Neural cell (in vitro differentiated cells): ENCODE measurements around the gene KCNIP4. TPM values are rescaled to one million over a fixed set of nuclear protein-coding genes. Genes with fewer than 3 reads are reported as not detected.

Source experiments
- H2AFZ ChIP-seq: fragments of 200-600, 300-800 bp; sonication (generic), shearing (Covaris generic); 2 replicates; pipeline ENCODE4 v1.6.0; 2014; ENCODE audit warnings: low read depth, mild to moderate bottlenecking, antibody characterized with exemption, low read length, moderate library complexity
- H3F3A ChIP-seq: fragments of 200-600 bp; shearing (Covaris generic); 2 replicates; pipeline ENCODE4 v1.6.1; 2016; ENCODE audit warnings: mild to moderate bottlenecking, moderate library complexity, mixed read lengths, antibody characterized with exemption, low read length; ENCODE audit not compliant: insufficient read depth, poor library complexity, severe bottlenecking
- H3K27ac ChIP-seq: fragments of 200-600, 300-800 bp; sonication (generic), shearing (Covaris generic); 2 replicates; pipeline ENCODE4 v1.5.1; 2014; ENCODE audit warnings: mild to moderate bottlenecking, low read length, moderate library complexity
- H3K27me3 ChIP-seq: fragments of 300-800, 200-600 bp; sonication (generic), shearing (Covaris generic); 2 replicates; pipeline ENCODE4 v1.6.0; 2014; ENCODE audit warnings: mild to moderate bottlenecking, low read depth, low read length, moderate library complexity; ENCODE audit not compliant: insufficient read depth
- H3K36me3 ChIP-seq: fragments of 300-800, 200-600 bp; sonication (generic), shearing (Covaris generic); 2 replicates; pipeline ENCODE4 v1.5.1; 2014; ENCODE audit warnings: mild to moderate bottlenecking, antibody characterized with exemption, low read length, moderate library complexity; ENCODE audit not compliant: insufficient read depth
- H3K4me2 ChIP-seq: fragments of 300-800, 200-600 bp; sonication (generic), shearing (Covaris generic); 2 replicates; pipeline ENCODE4 v1.6.0; 2014; ENCODE audit warnings: mild to moderate bottlenecking, low read length
- H3K4me3 ChIP-seq: fragments of 300-800, 200-600 bp; sonication (generic), shearing (Covaris generic); 2 replicates; pipeline ENCODE4 v1.5.1; 2014; ENCODE audit warnings: mild to moderate bottlenecking, low read length, moderate library complexity
- H3K79me2 ChIP-seq: fragments of 200-600 bp; shearing (Covaris generic); replicated peaks from 2 replicates; pipeline ENCODE4 v1.6.0; 2014; ENCODE audit warnings: mild to moderate bottlenecking, low read length, moderate library complexity; ENCODE audit not compliant: insufficient read depth
- H3K9ac ChIP-seq: fragments of 300-800, 200-600 bp; sonication (generic), shearing (Covaris generic); 2 replicates; pipeline ENCODE4 v1.6.1; 2016; ENCODE audit warnings: mild to moderate bottlenecking, low read length, mixed read lengths
- H3K9me2 ChIP-seq: fragments of 200-600 bp; shearing (Covaris generic); 2 replicates; pipeline ENCODE4 v1.6.1; 2016; ENCODE audit warnings: mild to moderate bottlenecking, low read length, mixed read lengths; ENCODE audit not compliant: insufficient read depth
- H3K9me3 ChIP-seq: fragments of 200-600, 300-800 bp; sonication (generic), shearing (Covaris generic); 2 replicates; pipeline ENCODE4 v1.6.1; 2016; ENCODE audit warnings: mild to moderate bottlenecking, mixed run types, low read length, moderate library complexity, mixed read lengths
- H4K20me1 ChIP-seq: fragments of 200-600 bp; shearing (Covaris generic); 2 replicates; pipeline ENCODE4 v1.6.1; 2016; ENCODE audit warnings: mild to moderate bottlenecking, mixed run types; ENCODE audit not compliant: insufficient read depth
- CTCF ChIP-seq: fragments of 450-650 bp; IDR thresholded peaks from 2 replicates; pipeline ENCODE4 v1.5.1; 2014; ENCODE audit warnings: antibody characterized with exemption, mild to moderate bottlenecking, moderate library complexity; ENCODE audit not compliant: poor library complexity, severe bottlenecking
- EP300 ChIP-seq: fragments of 450-650 bp; conservative IDR thresholded peaks from 2 replicates; pipeline ENCODE4 v1.6.1; 2014; ENCODE audit warnings: antibody characterized with exemption, mild to moderate bottlenecking, moderate library complexity; ENCODE audit not compliant: poor library complexity, severe bottlenecking
- EZH2 ChIP-seq: fragments of 200-600, 300-800 bp; shearing (Covaris generic), sonication (generic); IDR thresholded peaks from 2 replicates; pipeline ENCODE4 v1.6.1; 2014; ENCODE audit warnings: antibody characterized with exemption, low read length, borderline replicate concordance, mild to moderate bottlenecking; ENCODE audit not compliant: insufficient read depth, poor library complexity, severe bottlenecking
- MXI1 ChIP-seq: fragments of 450-650 bp; conservative IDR thresholded peaks from 2 replicates; pipeline ENCODE4 v1.6.1; 2014; ENCODE audit warnings: antibody characterized with exemption, mild to moderate bottlenecking; ENCODE audit not compliant: poor library complexity, severe bottlenecking
- POLR2AphosphoS5 ChIP-seq: IDR thresholded peaks from 2 replicates; pipeline ENCODE4 v1.6.1; 2012
- RAD21 ChIP-seq: fragments of 450-650 bp; conservative IDR thresholded peaks from 2 replicates; pipeline ENCODE4 v1.6.1; 2014; ENCODE audit warnings: antibody characterized with exemption, mild to moderate bottlenecking, moderate library complexity
- SMC3 ChIP-seq: fragments of 450-650 bp; conservative IDR thresholded peaks from 2 replicates; pipeline ENCODE4 v1.6.1; 2014; ENCODE audit warnings: antibody characterized with exemption, mild to moderate bottlenecking, moderate library complexity; ENCODE audit not compliant: poor library complexity
- TAF1 ChIP-seq: IDR thresholded peaks from 2 replicates; pipeline ENCODE4 v1.6.1; 2012; ENCODE audit warnings: low read depth
- polyA plus RNA-seq: library from polyadenylated mRNA; depleted of rRNA; stranded (reverse); fragments of >200 nt; gene quantifications from 2 replicates; pipeline ENCODE4 v1.2.3, GENCODE V29; 2014
- TF ChIP-seq, protein P1 (sequence below): IDR thresholded peaks from 2 replicates; pipeline ENCODE4 v1.6.1; 2012; ENCODE audit warnings: borderline replicate concordance

KCNIP4 gene
- polyA plus RNA-seq, 1 donor from 2014 or later, result 22.8 TPM

DNA sequence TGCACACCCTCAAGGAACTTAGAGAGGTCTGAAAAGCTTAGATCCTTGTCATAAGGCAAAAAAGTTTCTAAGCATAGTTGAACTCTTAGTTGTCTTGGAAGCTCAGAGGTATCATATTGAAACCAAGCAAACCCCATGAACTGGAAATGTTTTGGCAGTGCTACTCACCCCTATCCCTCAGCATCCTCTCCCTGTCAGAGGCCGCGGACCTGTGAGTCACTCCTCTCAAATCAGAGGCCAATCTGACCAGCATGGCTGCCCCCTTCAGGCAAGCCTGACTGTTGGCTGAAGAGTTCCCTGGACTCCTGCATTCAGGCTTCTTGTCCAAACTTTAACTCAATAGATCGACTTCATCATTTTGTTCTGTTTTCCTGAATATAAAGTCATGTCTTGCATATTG lies 69.4 kb downstream of the KCNIP4 start:
- no peak overlapping the region for H2AFZ ChIP-seq
- no peak overlapping the region for H3K27ac ChIP-seq
- no peaks in the 10 kb centered on the region for H4K20me1 ChIP-seq
- H3K4me3 ChIP-seq, result no peak overlapping the region
- H3K27me3 ChIP-seq, result no peaks in the 10 kb centered on the region
- H3K9me2 ChIP-seq, result no peaks in the 10 kb centered on the region
- H3K36me3 ChIP-seq, result no peaks in the 10 kb centered on the region
- no peaks in the 10 kb centered on the region for H3K9me3 ChIP-seq
- H3K4me2 ChIP-seq, result no peak overlapping the region
- TF ChIP-seq EZH2 (no peak), CTCF (no peak), RAD21 (no peak), EP300 (no peak), POLR2AphosphoS5 (no peak), SMC3 (no peak), TAF1 (no peak), MXI1 (no peak)
- TF ChIP-seq, protein P1, sequence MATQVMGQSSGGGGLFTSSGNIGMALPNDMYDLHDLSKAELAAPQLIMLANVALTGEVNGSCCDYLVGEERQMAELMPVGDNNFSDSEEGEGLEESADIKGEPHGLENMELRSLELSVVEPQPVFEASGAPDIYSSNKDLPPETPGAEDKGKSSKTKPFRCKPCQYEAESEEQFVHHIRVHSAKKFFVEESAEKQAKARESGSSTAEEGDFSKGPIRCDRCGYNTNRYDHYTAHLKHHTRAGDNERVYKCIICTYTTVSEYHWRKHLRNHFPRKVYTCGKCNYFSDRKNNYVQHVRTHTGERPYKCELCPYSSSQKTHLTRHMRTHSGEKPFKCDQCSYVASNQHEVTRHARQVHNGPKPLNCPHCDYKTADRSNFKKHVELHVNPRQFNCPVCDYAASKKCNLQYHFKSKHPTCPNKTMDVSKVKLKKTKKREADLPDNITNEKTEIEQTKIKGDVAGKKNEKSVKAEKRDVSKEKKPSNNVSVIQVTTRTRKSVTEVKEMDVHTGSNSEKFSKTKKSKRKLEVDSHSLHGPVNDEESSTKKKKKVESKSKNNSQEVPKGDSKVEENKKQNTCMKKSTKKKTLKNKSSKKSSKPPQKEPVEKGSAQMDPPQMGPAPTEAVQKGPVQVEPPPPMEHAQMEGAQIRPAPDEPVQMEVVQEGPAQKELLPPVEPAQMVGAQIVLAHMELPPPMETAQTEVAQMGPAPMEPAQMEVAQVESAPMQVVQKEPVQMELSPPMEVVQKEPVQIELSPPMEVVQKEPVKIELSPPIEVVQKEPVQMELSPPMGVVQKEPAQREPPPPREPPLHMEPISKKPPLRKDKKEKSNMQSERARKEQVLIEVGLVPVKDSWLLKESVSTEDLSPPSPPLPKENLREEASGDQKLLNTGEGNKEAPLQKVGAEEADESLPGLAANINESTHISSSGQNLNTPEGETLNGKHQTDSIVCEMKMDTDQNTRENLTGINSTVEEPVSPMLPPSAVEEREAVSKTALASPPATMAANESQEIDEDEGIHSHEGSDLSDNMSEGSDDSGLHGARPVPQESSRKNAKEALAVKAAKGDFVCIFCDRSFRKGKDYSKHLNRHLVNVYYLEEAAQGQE, result no peak
- H3K79me2 ChIP-seq, result no peaks in the 10 kb centered on the region
- H3K9ac ChIP-seq, result no peak overlapping the region
- H3F3A ChIP-seq, result no peaks in the 10 kb centered on the region

- H3K4me2 ChIP-seq, result no peak overlapping the region
- H3K36me3 ChIP-seq, result no peaks in the 10 kb centered on the region
- no peaks in the 10 kb centered on the region for H3K9me3 ChIP-seq
- H4K20me1 ChIP-seq, result no peaks in the 10 kb centered on the region
- no peak overlapping the region for H3K27ac ChIP-seq
- no peak overlapping the region for H2AFZ ChIP-seq
- H3K9ac ChIP-seq, result no peak overlapping the region
- no peaks in the 10 kb centered on the region for H3K27me3 ChIP-seq
- no peak overlapping the region for H3K4me3 ChIP-seq
- no peaks in the 10 kb centered on the region for H3F3A ChIP-seq
- TF ChIP-seq EP300 (no peak), SMC3 (no peak), CTCF (no peak), MXI1 (no peak)
- TF ChIP-seq, protein P1, result no peak
- H3K79me2 ChIP-seq, result no peaks in the 10 kb centered on the region
- no peaks in the 10 kb centered on the region for H3K9me2 ChIP-seq
Observed at GRCh38 chr4:21876711-21877110, 71.9 kb downstream of the KCNIP4 start.
